HepG2 (cell line): ENCODE data around the gene MPIG6B. TPM values are rescaled to one million over a fixed set of nuclear protein-coding genes. Genes with fewer than 3 reads are reported as not detected.

Experiments
- ARNT2 ChIP-seq: sonication (generic); formaldehyde crosslinking; IDR thresholded peaks from 2 replicates; pipeline ENCODE4 v1.8.0; 2022; ENCODE audit warnings: mild to moderate bottlenecking, low read depth, missing genetic modification reagents, moderate library complexity
- GTF2F1 ChIP-seq: fragments of 150-350 bp; IDR thresholded peaks from 2 replicates; pipeline ENCODE4 v1.6.1; 2014; ENCODE audit warnings: low read length
- HNF4A ChIP-seq: sonication (generic); formaldehyde crosslinking; IDR thresholded peaks from 2 replicates; pipeline ENCODE4 v1.4.0; 2020; ENCODE audit warnings: missing genetic modification reagents
- HOXA9 ChIP-seq: sonication (generic); formaldehyde crosslinking; IDR thresholded peaks from 2 replicates; pipeline ENCODE4 v1.8.1; 2022; ENCODE audit warnings: missing genetic modification reagents, mild to moderate bottlenecking, moderate library complexity, borderline replicate concordance
- PTBP1 ChIP-seq: fragments of 200-400 bp; formaldehyde crosslinking; IDR thresholded peaks from 2 replicates; pipeline ENCODE4 v1.6.1; 2018; ENCODE audit warnings: low read length, low read depth; ENCODE audit not compliant: poor library complexity, severe bottlenecking
- ZKSCAN8 ChIP-seq: IDR thresholded peaks from 2 replicates; pipeline ENCODE4 v1.6.1; 2016; ENCODE audit warnings: borderline replicate concordance, missing genetic modification reagents, missing compliant biosample characterization
- ZNF251 ChIP-seq: sonication (generic); formaldehyde crosslinking; IDR thresholded peaks from 2 replicates; pipeline ENCODE4 v1.9.0; 2021; ENCODE audit warnings: mild to moderate bottlenecking, missing genetic modification reagents
- ZNF383 ChIP-seq: sonication (generic); formaldehyde crosslinking; IDR thresholded peaks from 2 replicates; pipeline ENCODE4 v1.4.0; 2020; ENCODE audit warnings: missing genetic modification reagents, mild to moderate bottlenecking, borderline replicate concordance
- ZNF644 ChIP-seq: IDR thresholded peaks from 2 replicates; pipeline ENCODE4 v1.6.1; 2016; ENCODE audit warnings: low read depth
- ZNF83 ChIP-seq: sonication (generic); formaldehyde crosslinking; IDR thresholded peaks from 2 replicates; pipeline ENCODE4 v1.4.0; 2020; ENCODE audit warnings: missing genetic modification reagents, mild to moderate bottlenecking, borderline replicate concordance
- polyA plus RNA-seq, 8 experiments: library from polyadenylated mRNA; depleted of rRNA in 3 of 8; stranded (reverse) in 7 of 8; unstranded in 1 of 8; fragments of >200 nt; fragmentation: Illumina TruSeq in 4 of 8; extraction: Trizol in 4 of 8; gene quantifications; 2 replicates each; pipeline versions ENCODE4 v1.2.1 to v1.2.3, GENCODE V29; 2011 to 2016; ENCODE audit warnings: low read depth in 4 of 8, missing spikeins in 1 of 8, mixed read lengths in 1 of 8; ENCODE audit not compliant: insufficient read depth in 1 of 8
- total RNA-seq, 5 experiments: library from RNA; depleted of rRNA; stranded (reverse); fragments of >200 nt; fragmentation: Illumina TruSeq; extraction: Trizol; gene quantifications; 2 replicates each; pipeline ENCODE4 v1.2.3, GENCODE V29; 2016; ENCODE audit warnings: low read depth in 1 of 5
- TF ChIP-seq, protein P1 (sequence below): sonication (generic); formaldehyde crosslinking; IDR thresholded peaks from 2 replicates; pipeline ENCODE4 v1.8.0; 2022; ENCODE audit warnings: mild to moderate bottlenecking, missing genetic modification reagents, moderate library complexity
- TF ChIP-seq, protein P2 (sequence below): sonication (generic); formaldehyde crosslinking; IDR thresholded peaks from 2 replicates; pipeline ENCODE4 v1.8.1; 2022; ENCODE audit warnings: mild to moderate bottlenecking, missing genetic modification reagents
- TF ChIP-seq, protein P3 (sequence below): sonication (generic); formaldehyde crosslinking; IDR thresholded peaks from 2 replicates; pipeline ENCODE4 v1.4.0; 2020; ENCODE audit warnings: missing genetic modification reagents
- TF ChIP-seq, protein P4 (sequence below): sonication (generic); formaldehyde crosslinking; IDR thresholded peaks from 2 replicates; pipeline ENCODE4 v1.5.0; 2020; ENCODE audit warnings: missing genetic modification reagents, mild to moderate bottlenecking, borderline replicate concordance

Gene MPIG6B
- total and polyA plus RNA-seq, 2 of the 13 experiments (the other 11 are each of a cell fraction or from before 2014, with no cell fraction given): not detected

DNA sequence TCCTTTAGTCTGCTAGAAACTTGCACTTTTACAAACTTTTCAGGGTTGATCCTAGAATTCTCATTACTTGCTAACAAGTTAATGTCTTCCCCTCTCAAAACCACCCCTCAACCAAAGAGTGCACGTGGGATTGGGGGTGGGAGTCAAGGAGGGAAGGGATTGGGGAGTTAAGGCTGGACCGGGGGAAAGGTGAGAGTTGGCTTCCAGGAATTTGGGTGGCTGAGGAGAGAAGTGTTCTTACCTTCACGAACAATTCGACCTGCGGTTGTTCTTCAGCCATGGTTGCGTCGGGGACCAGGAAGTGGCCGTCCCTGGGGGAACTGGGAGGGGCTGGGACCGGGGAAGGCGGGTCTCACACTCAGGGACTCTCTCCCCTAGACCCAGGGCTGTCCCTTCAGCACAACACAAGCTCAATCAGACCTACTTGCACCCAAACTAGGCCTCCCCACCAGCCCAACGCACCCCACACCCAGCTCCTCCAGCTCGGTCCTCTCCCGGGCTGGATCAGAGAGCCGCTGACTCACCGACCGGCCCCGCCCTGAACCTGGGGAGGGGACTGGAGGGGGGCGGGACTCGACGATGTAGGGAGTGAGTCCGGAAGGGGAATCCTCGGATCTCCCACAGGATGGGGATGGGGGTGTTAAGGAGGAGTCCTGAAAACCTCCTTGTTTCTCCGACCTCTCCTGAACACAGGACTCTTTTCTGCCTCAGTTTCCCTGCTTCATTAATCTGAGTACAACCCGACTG is 13.0 kb downstream of the MPIG6B start, which contains the start of gene CLIC1 (continued):
- TF ChIP-seq, protein P1, sequence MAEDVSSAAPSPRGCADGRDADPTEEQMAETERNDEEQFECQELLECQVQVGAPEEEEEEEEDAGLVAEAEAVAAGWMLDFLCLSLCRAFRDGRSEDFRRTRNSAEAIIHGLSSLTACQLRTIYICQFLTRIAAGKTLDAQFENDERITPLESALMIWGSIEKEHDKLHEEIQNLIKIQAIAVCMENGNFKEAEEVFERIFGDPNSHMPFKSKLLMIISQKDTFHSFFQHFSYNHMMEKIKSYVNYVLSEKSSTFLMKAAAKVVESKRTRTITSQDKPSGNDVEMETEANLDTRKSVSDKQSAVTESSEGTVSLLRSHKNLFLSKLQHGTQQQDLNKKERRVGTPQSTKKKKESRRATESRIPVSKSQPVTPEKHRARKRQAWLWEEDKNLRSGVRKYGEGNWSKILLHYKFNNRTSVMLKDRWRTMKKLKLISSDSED: no peak
- TF ChIP-seq HNF4A: peak; percentile 67
- TF ChIP-seq, protein P2, sequence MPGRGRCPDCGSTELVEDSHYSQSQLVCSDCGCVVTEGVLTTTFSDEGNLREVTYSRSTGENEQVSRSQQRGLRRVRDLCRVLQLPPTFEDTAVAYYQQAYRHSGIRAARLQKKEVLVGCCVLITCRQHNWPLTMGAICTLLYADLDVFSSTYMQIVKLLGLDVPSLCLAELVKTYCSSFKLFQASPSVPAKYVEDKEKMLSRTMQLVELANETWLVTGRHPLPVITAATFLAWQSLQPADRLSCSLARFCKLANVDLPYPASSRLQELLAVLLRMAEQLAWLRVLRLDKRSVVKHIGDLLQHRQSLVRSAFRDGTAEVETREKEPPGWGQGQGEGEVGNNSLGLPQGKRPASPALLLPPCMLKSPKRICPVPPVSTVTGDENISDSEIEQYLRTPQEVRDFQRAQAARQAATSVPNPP (CRISPR knock-in tag): no peak
- TF ChIP-seq ZNF83 (CRISPR knock-in tag): no peak
- peak; percentile 80 for TF ChIP-seq PTBP1
- no peak for TF ChIP-seq ZKSCAN8 (CRISPR knock-in tag)
- no peak for TF ChIP-seq ZNF383 (CRISPR knock-in tag)
- 0 out of 2 replicates have a peak, but pooled peaks have one; percentile 72 for TF ChIP-seq HOXA9
- TF ChIP-seq, protein P3, sequence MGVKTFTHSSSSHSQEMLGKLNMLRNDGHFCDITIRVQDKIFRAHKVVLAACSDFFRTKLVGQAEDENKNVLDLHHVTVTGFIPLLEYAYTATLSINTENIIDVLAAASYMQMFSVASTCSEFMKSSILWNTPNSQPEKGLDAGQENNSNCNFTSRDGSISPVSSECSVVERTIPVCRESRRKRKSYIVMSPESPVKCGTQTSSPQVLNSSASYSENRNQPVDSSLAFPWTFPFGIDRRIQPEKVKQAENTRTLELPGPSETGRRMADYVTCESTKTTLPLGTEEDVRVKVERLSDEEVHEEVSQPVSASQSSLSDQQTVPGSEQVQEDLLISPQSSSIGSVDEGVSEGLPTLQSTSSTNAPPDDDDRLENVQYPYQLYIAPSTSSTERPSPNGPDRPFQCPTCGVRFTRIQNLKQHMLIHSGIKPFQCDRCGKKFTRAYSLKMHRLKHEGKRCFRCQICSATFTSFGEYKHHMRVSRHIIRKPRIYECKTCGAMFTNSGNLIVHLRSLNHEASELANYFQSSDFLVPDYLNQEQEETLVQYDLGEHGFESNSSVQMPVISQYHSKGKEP (CRISPR knock-in tag): no peak
- no peak for TF ChIP-seq ZNF644 (CRISPR knock-in tag)
- TF ChIP-seq GTF2F1: peak; percentile 80; the same call in 1 of the 2 replicates
- TF ChIP-seq ARNT2 (CRISPR knock-in tag): no peak
- TF ChIP-seq, protein P4, sequence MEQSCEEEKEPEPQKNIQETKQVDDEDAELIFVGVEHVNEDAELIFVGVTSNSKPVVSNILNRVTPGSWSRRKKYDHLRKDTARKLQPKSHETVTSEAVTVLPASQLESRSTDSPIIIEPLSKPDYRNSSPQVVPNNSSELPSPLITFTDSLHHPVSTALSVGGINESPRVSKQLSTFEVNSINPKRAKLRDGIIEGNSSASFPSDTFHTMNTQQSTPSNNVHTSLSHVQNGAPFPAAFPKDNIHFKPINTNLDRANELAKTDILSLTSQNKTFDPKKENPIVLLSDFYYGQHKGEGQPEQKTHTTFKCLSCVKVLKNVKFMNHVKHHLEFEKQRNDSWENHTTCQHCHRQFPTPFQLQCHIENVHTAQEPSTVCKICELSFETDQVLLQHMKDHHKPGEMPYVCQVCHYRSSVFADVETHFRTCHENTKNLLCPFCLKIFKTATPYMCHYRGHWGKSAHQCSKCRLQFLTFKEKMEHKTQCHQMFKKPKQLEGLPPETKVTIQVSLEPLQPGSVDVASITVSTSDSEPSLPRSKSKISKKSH (CRISPR knock-in tag): no peak
- no peak for TF ChIP-seq ZNF251 (CRISPR knock-in tag)
